ENCODE data around the gene KRT76.

GRCh38 chr12:52788876-52789636 is 11.9 kb upstream of the KRT76 start:
- TF ChIP-seq CTCF (IDR thresholded peaks at IDR 0.05; ENCODE audit: low read depth, low read length) (no peak), EZH2phosphoT487 (IDR thresholded peaks at IDR 0.05; ENCODE audit: low read depth) (no peak)
